Naive B cell (primary cell): ENCODE results near the gene NEK7. TPM values are rescaled to one million over a fixed set of nuclear protein-coding genes. Genes with fewer than 3 reads are reported as not detected.

Source experiments
- ATAC-seq, 2 donors: fragments of 150-1000 bp; cut with Tn5 transposase; 2 replicates each; pipeline ENCODE4 v1.10.0; 2021; ENCODE audit warnings: low read depth in 2 of 2, mild to moderate bottlenecking in 2 of 2, moderate library complexity in 2 of 2
- DNase-seq: peaks from one replicate; pipeline ENCODE4 v3.0.0; 2022
- H3K27ac Mint-ChIP-seq, 6 donors: one replicate each; pipeline ENCODE4 v1.8.0; 2020 to 2022; ENCODE audit warnings: mild to moderate bottlenecking in 6 of 6, mixed read lengths in 6 of 6, moderate library complexity in 5 of 6, inconsistent platforms in 2 of 6
- H3K27me3 Mint-ChIP-seq, 3 donors: one replicate each; pipeline ENCODE4 v1.8.0; 2021 to 2022; ENCODE audit warnings: mixed read lengths in 3 of 3, mild to moderate bottlenecking in 1 of 3
- H3K36me3 Mint-ChIP-seq, 2 donors: one replicate each; pipeline ENCODE4 v1.8.0; 2020 to 2022; ENCODE audit warnings: mixed read lengths in 2 of 2, inconsistent platforms in 1 of 2, mild to moderate bottlenecking in 1 of 2
- H3K4me1 Mint-ChIP-seq, 3 donors: one replicate each; pipeline ENCODE4 v1.8.0; 2020 to 2022; ENCODE audit warnings: mixed read lengths in 3 of 3, inconsistent platforms in 1 of 3, mild to moderate bottlenecking in 1 of 3, moderate library complexity in 1 of 3
- H3K4me3 Mint-ChIP-seq, 8 donors: one replicate each; pipeline ENCODE4 v1.8.0; 2020 to 2022; ENCODE audit warnings: mild to moderate bottlenecking in 8 of 8, mixed read lengths in 8 of 8, moderate library complexity in 8 of 8, inconsistent platforms in 2 of 8
- H3K9me3 Mint-ChIP-seq, 7 donors: one replicate each; pipeline ENCODE4 v1.8.0; 2020 to 2022; ENCODE audit warnings: mixed read lengths in 7 of 7, mild to moderate bottlenecking in 5 of 7, inconsistent platforms in 2 of 7, moderate library complexity in 1 of 7
- polyA plus RNA-seq, 6 donors: library from polyadenylated mRNA; unstranded; fragments of 300-500 nt; fragmentation: Illumina TruSeq; gene quantifications; one replicate each; pipeline ENCODE4 v1.2.3, GENCODE V29; 2021; ENCODE audit warnings: low read depth in 6 of 6

Gene NEK7
- polyA plus RNA-seq, 6 donors from 2014 or later, result 26.4 to 41.2 (median 34.2) TPM

DNA sequence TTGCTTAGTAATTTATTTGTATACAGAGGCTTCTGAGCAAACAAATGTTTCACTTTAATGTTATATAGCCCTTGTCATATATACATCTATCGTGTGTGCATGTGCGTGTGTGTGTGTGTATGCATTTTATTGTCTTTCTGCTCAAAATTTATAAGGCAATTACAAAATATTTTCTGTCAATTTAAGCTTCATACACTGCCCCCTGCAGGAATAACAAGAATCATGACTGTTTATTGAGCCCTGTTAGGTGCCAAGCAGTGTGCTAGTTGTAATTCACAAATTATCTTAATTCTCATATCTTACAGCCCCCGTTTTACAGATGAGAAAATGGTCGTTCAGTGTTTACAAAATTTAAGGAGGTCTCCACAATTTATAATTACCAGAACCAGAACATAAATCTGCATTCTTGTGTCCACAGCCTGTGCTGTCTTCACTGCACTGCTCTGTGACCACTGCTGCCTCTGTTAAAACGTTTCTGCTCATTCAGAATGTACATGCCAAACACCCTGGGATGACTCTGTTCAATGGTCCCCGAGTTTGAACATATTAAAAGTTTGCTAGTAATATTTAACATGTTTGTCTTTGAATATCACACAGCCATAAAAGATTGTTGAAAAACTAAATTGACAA is 202.3 kb downstream of the NEK7 start:
- Mint-ChIP-seq H3K4me3 (no peak overlapping the region), H3K4me1 (no peaks in the 10 kb centered on the region), H3K36me3 (no peaks in the 10 kb centered on the region), H3K27ac (no peak overlapping the region), H3K27me3 (no peaks in the 10 kb centered on the region), H3K9me3 (no peaks in the 10 kb centered on the region)
- DNase-seq, result peak; percentile 0
- ATAC-seq, result no peak

DNA sequence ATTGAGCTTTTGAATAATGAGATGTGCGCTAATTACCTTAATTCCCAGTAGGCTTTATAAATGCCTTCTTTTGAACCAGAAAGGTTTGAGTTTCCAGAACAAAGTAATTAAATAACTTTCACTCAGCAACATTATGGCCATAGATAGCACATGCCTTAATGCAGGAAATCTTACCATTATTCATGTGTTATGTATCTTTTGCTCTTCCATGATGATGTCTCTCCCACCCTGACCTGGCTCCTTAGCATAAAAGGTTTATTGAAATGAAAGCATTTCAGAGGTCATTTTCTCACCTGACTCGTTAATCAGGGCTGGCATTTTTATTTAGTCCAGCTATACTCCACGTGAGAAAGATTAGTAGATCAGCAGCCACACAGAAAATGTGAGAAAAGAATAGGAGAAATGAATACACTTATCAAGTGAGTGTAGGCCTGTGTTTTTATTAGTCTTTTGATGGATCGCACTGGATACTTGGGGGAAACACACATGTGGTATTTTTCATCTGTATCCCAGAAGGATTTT is 203.5 kb downstream of the NEK7 start:
- no peaks in the 10 kb centered on the region for H3K36me3 Mint-ChIP-seq
- H3K27me3 Mint-ChIP-seq, result no peaks in the 10 kb centered on the region
- no peak for DNase-seq
- H3K4me3 Mint-ChIP-seq, result no peak overlapping the region
- no peaks in the 10 kb centered on the region for H3K4me1 Mint-ChIP-seq
- no peak for ATAC-seq
- H3K9me3 Mint-ChIP-seq, result no peaks in the 10 kb centered on the region
- no peak overlapping the region for H3K27ac Mint-ChIP-seq

DNA sequence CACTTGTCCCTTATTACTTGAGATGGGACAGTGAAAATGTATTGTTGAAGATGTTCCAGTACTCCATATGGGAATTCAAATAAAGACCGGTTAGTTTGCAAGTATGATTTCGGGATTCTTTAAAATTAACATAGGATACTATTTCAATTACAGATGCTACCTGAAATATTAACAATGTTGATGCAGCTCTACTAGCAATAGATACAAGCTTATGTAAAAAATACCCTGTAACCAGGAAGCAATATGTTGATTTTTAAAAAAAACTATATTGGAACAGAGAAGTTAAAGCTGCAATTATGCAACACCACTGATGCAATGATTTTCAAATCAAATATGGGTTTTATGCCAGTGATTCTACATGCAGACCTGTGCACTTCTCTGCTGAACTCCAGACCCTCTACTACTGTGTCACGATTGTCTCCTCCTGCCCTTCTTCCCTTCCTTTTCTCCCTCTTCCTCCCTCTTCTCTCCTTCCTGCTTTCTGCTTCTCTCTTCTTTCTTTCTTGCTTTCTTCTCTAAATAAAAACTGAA is 204.5 kb downstream of the NEK7 start:
- Mint-ChIP-seq H3K4me1 (no peaks in the 10 kb centered on the region), H3K36me3 (no peaks in the 10 kb centered on the region), H3K27ac (no peak overlapping the region), H3K27me3 (no peaks in the 10 kb centered on the region), H3K9me3 (no peaks in the 10 kb centered on the region), H3K4me3 (peak overlapping the region in 1 of 8 donors; percentile 10)
- no peak for DNase-seq
- ATAC-seq, result no peak

DNA sequence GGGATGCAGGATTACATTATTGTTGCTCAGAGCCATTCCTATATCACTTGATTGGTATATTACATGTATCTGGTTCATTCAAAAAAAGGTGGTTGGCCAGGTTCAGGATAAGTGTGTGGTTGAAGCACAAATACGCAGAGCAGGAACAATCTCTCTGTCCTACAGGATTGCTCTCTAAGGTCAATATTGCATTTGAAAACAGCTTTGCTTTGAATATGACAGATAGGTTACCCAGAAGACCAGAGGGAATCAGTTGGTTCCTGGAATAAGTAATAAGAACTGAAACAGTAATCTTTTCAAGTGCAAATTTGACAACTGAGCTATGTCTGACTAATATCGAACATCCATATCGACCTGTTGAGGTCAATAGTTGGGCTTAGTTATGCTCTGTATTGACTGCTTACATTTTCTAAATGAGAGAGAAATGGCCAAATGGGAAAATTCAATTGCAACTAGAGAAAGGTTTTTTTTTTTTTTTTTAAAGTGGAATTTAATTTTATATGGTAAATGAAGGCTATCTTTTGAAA is 206.9 kb downstream of the NEK7 start:
- Mint-ChIP-seq H3K4me3 (no peak overlapping the region), H3K4me1 (no peaks in the 10 kb centered on the region), H3K9me3 (peaks cover 3 to 14% (median 9%) of the 10 kb centered on the region in 7 donors), H3K36me3 (peaks cover 0 to 8% of the 10 kb centered on the region in 2 donors), H3K27ac (no peak overlapping the region), H3K27me3 (no peaks in the 10 kb centered on the region)
- ATAC-seq (no peak), DNase-seq (no peak)

DNA sequence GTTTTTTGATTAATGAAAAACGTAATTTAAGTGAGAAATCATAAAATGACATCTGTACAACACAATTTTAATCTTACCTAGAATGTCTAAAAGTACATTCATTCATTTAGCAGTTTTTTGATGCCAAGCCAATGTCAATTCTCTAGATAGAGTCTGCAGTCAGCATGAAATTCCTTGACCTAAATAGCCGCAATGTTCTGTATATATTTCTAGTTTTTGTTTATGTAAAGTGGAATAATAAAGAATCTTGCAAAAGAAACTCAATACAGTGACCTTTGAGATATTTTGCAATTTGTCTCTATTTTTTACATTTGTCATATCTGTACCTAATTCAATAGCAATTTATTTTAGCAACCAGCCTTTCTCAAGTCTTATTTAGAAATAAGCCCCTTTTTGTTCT is 207.7 kb downstream of the NEK7 start:
- Mint-ChIP-seq H3K27me3 (peaks cover 0 to 4% (median 0%) of the 10 kb centered on the region in 3 donors), H3K4me3 (no peak overlapping the region), H3K36me3 (peaks cover 4 to 13% of the 10 kb centered on the region in 2 donors), H3K27ac (no peak overlapping the region), H3K9me3 (peaks cover 3 to 21% (median 16%) of the 10 kb centered on the region in 7 donors), H3K4me1 (no peaks in the 10 kb centered on the region)
- ATAC-seq (no peak), DNase-seq (no peak)

DNA sequence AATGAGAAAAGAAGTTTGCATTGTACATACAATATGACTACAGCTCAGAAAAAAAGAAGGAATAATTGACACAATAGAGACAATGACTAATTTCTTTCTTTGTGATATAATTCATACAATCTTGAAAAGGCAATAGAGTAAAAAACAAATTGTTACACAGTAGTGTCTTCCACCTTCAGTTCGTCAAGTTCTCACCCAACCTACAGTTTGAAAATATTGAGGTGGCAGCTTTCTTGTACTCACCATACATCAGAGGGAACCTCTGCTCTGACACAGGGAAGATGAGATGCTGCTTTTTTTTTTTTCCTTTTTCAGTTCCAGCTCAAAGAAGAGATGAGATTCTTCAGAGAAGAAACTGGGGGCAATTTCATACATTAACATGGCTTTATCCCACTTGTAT is 210.5 kb downstream of the NEK7 start:
- H3K27ac Mint-ChIP-seq, result no peak overlapping the region
- H3K9me3 Mint-ChIP-seq, result peaks cover 6 to 24% (median 18%) of the 10 kb centered on the region in 7 donors
- H3K36me3 Mint-ChIP-seq, result peaks cover 4 to 17% of the 10 kb centered on the region in 2 donors
- no peak for DNase-seq
- no peaks in the 10 kb centered on the region for H3K4me1 Mint-ChIP-seq
- no peak overlapping the region for H3K4me3 Mint-ChIP-seq
- peaks cover 0 to 5% (median 0%) of the 10 kb centered on the region in 3 donors for H3K27me3 Mint-ChIP-seq
- ATAC-seq, result no peak

DNA sequence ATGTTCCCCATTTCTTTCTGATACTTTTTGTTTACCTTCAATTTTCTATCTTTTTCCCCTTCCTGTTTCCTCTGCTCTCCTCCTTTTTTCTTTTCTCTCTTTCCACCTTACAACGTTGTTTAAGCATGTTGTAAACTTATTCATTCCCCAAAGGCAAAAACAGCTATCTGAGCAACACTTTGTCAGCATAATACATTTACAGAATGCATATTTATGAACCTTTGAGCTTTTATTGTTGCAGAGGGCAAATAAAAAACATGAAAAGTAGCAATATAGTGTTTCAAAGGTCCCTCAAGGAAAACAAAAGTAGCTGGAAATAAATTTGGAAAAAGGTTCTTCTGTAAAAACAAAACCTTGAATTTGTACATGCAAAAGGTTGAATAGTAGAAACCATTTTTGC is 214.2 kb downstream of the NEK7 start:
- peak overlapping the region in 1 of 6 donors; percentile 10 for H3K27ac Mint-ChIP-seq
- peaks cover 6 to 37% (median 21%) of the 10 kb centered on the region in 7 donors for H3K9me3 Mint-ChIP-seq
- H3K4me1 Mint-ChIP-seq, result no peaks in the 10 kb centered on the region
- no peak overlapping the region for H3K4me3 Mint-ChIP-seq
- DNase-seq, result no peak
- ATAC-seq, result no peak
- H3K36me3 Mint-ChIP-seq, result peaks cover 4 to 17% of the 10 kb centered on the region in 2 donors
- H3K27me3 Mint-ChIP-seq, result peaks cover 0 to 12% (median 5%) of the 10 kb centered on the region in 3 donors

Other genes with a start within 250 kb of the NEK7 start
- not detected for gene LHX9, start 239.6 kb upstream of the NEK7 start, polyA plus RNA-seq